PFSK-1 (cell line): Measurements from ENCODE around the gene GALNTL6.

Experiments
- FOXP2 ChIP-seq: optimal IDR thresholded peaks from 2 replicates; pipeline ENCODE3; 2011; ENCODE audit warnings: borderline replicate concordance, control low read depth, inconsistent platforms; ENCODE audit not compliant: insufficient read depth; ENCODE audit errors: extremely low read length, extremely low read depth
- POLR2AphosphoS5 ChIP-seq: IDR thresholded peaks from 2 replicates; pipeline ENCODE4 v1.6.1; 2012; ENCODE audit warnings: low read depth, mild to moderate bottlenecking, control low read depth, low read length, moderate library complexity
- REST ChIP-seq, 2 experiments: IDR thresholded peaks; 2 replicates each; pipeline versions ENCODE4 v1.6.1 to v1.8.0; 2011 to 2012; ENCODE audit warnings: low read depth in 2 of 2, low read length in 2 of 2, control low read depth in 1 of 2, inconsistent platforms in 1 of 2, mild to moderate bottlenecking in 1 of 2, moderate library complexity in 1 of 2; ENCODE audit not compliant: insufficient read depth in 1 of 2
- SIN3A ChIP-seq: IDR thresholded peaks from 2 replicates; pipeline ENCODE4 v1.6.1; 2012; ENCODE audit warnings: mild to moderate bottlenecking, low read length, moderate library complexity, borderline replicate concordance; ENCODE audit not compliant: insufficient read depth
- TAF1 ChIP-seq: IDR thresholded peaks from 2 replicates; pipeline ENCODE4 v1.6.1; 2012; ENCODE audit warnings: low read length, control low read depth, borderline replicate concordance; ENCODE audit not compliant: insufficient read depth

GRCh38 chr4:173061160-173061559 is 1248.0 kb downstream of the GALNTL6 start:
- TF ChIP-seq POLR2AphosphoS5: no peak
- no peak for TF ChIP-seq SIN3A
- no peak for TF ChIP-seq REST (IDR thresholded peaks at IDR 0.05; ENCODE audit: insufficient read depth in 1 of 2, low read depth in 2 of 2, low read length in 2 of 2)
- TF ChIP-seq FOXP2: no peak
- TF ChIP-seq TAF1: no peak
